Pancreas (tissue), 10 donors: ENCODE measurements around the gene PRDM16. TPM values are rescaled to one million over a fixed set of nuclear protein-coding genes. Genes with fewer than 3 reads are reported as not detected.
A peak's percentile ranks its signal among the peaks of the same experiment; 100 is the strongest.

Experiments
- ATAC-seq, 4 donors: fragments of 200-7000 bp; cut with Tn5 transposase; one replicate each; pipeline versions ENCODE4 v1.8.0 to v1.9.1; 2020; ENCODE audit warnings: mild to moderate bottlenecking in 4 of 4, moderate library complexity in 4 of 4
- DNase-seq, 6 donors: peaks; one replicate each; pipeline ENCODE4 v3.0.0-alpha.2; 2020
- FAIRE-seq: peaks from 2 replicates; lab custom pipeline; 2012; peaks lifted over from hg19 to GRCh38; lab: Jason Lieb, UNC
- H3K27ac ChIP-seq, 4 donors: fragments of 200-600 bp; sonication (generic); 1 replicate in 3 of 4; 2 replicates in 1 of 4; pipeline versions ENCODE4 v1.5.0 to v1.8.0; 2020
- H3K27me3 ChIP-seq, 4 donors: fragments of 200-600 bp; one replicate each; pipeline ENCODE4 v1.8.0; 2021
- H3K36me3 ChIP-seq, 3 donors: fragments of 200-600 bp; sonication (generic) in 1 of 3; one replicate each; pipeline versions ENCODE4 v1.5.0 to v1.8.0; 2020 to 2021
- H3K4me1 ChIP-seq, 3 donors: fragments of 200-600 bp; one replicate each; pipeline ENCODE4 v1.8.0; 2021
- H3K4me3 ChIP-seq, 4 donors: fragments of 200-600 bp; sonication (generic) in 2 of 4; one replicate each; pipeline versions ENCODE4 v1.5.0 to v1.8.0; 2020 to 2021
- H3K9me3 ChIP-seq, 4 donors: fragments of 200-600 bp; one replicate each; pipeline ENCODE4 v1.8.0; 2021
- CTCF ChIP-seq, 4 donors: fragments of 200-600 bp; sonication (generic) in 3 of 4; IDR thresholded peaks; one replicate each; pipeline versions ENCODE4 v1.5.0 to v1.8.0; 2021; ENCODE audit warnings: antibody characterized with exemption in 4 of 4
- WGBS, 2 donors: extraction: QIAGEN DNeasy Blood & Tissue Kit; methylation state at CpG; one replicate each; pipeline ENCODE4 v1.1.7; 2013; 5-methylcytosine and 5-hydroxymethylcytosine counted together
- intact Hi-C, 3 donors: fragments of 100-400 bp; cut with DNase I; formaldehyde crosslinking; loops; one replicate each; pipeline versions ENCODE4 v1.11.1 to v1.14.2; 2022
- polyA plus RNA-seq, 2 donors: library from polyadenylated mRNA; stranded (reverse); fragments of 200-250 nt; gene quantifications; one replicate each; pipeline ENCODE4 v1.2.3, GENCODE V29; 2013
- total RNA-seq, 6 donors: library from RNA; stranded (reverse); fragmentation: NEBNext Ultra II Directional in 4 of 6; extraction: Animal tissue kit (Norgen Biotek cat#: 25700) in 4 of 6; gene quantifications; one replicate each; pipeline versions ENCODE4 v1.2.1 to v1.2.4, GENCODE V29; 2021 to 2023
- donor health status: healthy with polysubstance abuse.
- donor health status: DM: no; HTN: no; CAD: no; lungs with moderate emphysema.
- donor health status: DM: no; HTN: no; CAD: no.
- donor health status: control.
- donor health status: control.
- donor health status: Bipolar disorder and iron deficiency.
- donor health status: DM: yes; HTN: yes; CAD: no.
- donor health status: DM: no; HTN: no; CAD: no.
- donor health status: DM: no; HTN: no; CAD: no.
- donor health status: DM: yes; HTN: yes; CAD: no.

Gene PRDM16
- total and polyA plus RNA-seq, 8 donors = 6.6 to 19.2 (median 14.9) TPM

GRCh38 chr1:3082571-3083516 is 13.8 kb downstream of the PRDM16 start:
- Histone ChIP-seq H3K27me3 (no peaks in the 10 kb centered on the region), H3K36me3 (no peaks in the 10 kb centered on the region), H3K4me3 (no peak overlapping the region), H3K27ac (no peak overlapping the region), H3K4me1 (no peaks in the 10 kb centered on the region), H3K9me3 (no peaks in the 10 kb centered on the region)
- ATAC-seq (no peak), DNase-seq (no peak), FAIRE-seq (no peak)
- TF ChIP-seq CTCF (IDR thresholded peaks at IDR 0.05) = no peak
- WGBS, 2 donors = 91 to 94% methylated on average over 42 of the region's 42 CpGs
- intact Hi-C loops = no loop called here

- H3K36me3 ChIP-seq = no peaks in the 10 kb centered on the region
- FAIRE-seq (no peak), ATAC-seq (no peak), DNase-seq (no peak)
- no peak for TF ChIP-seq CTCF (IDR thresholded peaks at IDR 0.05)
- H3K27ac ChIP-seq = no peak overlapping the region
- no peaks in the 10 kb centered on the region for H3K27me3 ChIP-seq
- no peaks in the 10 kb centered on the region for H3K4me1 ChIP-seq
- H3K4me3 ChIP-seq = no peak overlapping the region
- H3K9me3 ChIP-seq = no peaks in the 10 kb centered on the region
- 78 to 84% methylated on average over 16 of the region's 16 CpGs for whole genome bisulfite sequencing, 2 donors
- intact Hi-C loops = no loop called here
Observed at GRCh38 chr1:3084154-3084553, 15.2 kb downstream of the PRDM16 start.

- no peak for DNase-seq
- Histone ChIP-seq H3K27me3 (no peaks in the 10 kb centered on the region), H3K27ac (no peak overlapping the region), H3K36me3 (no peaks in the 10 kb centered on the region), H3K4me3 (no peak overlapping the region), H3K9me3 (no peaks in the 10 kb centered on the region), H3K4me1 (no peaks in the 10 kb centered on the region)
- TF ChIP-seq CTCF (IDR thresholded peaks at IDR 0.05) = no peak
- intact Hi-C loops = no loop called here
- peak in 1 of 4 donors; percentile 13 for ATAC-seq
- no peak for FAIRE-seq
- WGBS, 2 donors = 83 to 85% methylated on average over 12 of the region's 12 CpGs
Observed at GRCh38 chr1:3084726-3085125, 15.7 kb downstream of the PRDM16 start.

GRCh38 chr1:3085721-3086120 is 16.7 kb downstream of the PRDM16 start:
- H3K27ac ChIP-seq = no peak overlapping the region
- intact Hi-C loops = no loop called here
- 54 to 63% methylated on average over 8 of the region's 8 CpGs for WGBS, 2 donors
- TF ChIP-seq CTCF (IDR thresholded peaks at IDR 0.05) = no peak
- H3K9me3 ChIP-seq = no peaks in the 10 kb centered on the region
- DNase-seq (no peak), FAIRE-seq (no peak), ATAC-seq (peak; percentile 23 to 57 (median 26))
- no peak overlapping the region for H3K4me3 ChIP-seq
- H3K27me3 ChIP-seq = no peaks in the 10 kb centered on the region
- H3K4me1 ChIP-seq = no peaks in the 10 kb centered on the region
- peaks cover 0 to 3% (median 0%) of the 10 kb centered on the region in 3 donors for H3K36me3 ChIP-seq
